AG09319 (cell line): ENCODE measurements around the gene ABCG4.
"Not testable (repeated sequence)": the region's sequence is repeated elsewhere in the genome, so short reads cannot be mapped to it uniquely, and the experiment has no call there.

Experiments used
- DNase-seq: peaks from one replicate; pipeline ENCODE4 v3.0.0-alpha.2; 2010; ENCODE audit warnings: low read depth; ENCODE audit errors: extremely low read depth
- CTCF ChIP-seq: IDR thresholded peaks from 2 replicates; pipeline ENCODE4 v1.5.1; 2011; ENCODE audit warnings: low read depth, mild to moderate bottlenecking, inconsistent platforms, low read length, moderate library complexity

The ABCG4 gene

GRCh38 chr11:119155733-119156492, 7.1 kb downstream of the ABCG4 start:
- no peak for DNase-seq
- peak; percentile 13 for TF ChIP-seq CTCF

- no peak for DNase-seq
- no peak for TF ChIP-seq CTCF
These were observed 7.6 kb downstream of the ABCG4 start for GRCh38 chr11:119156496-119156895.

- no peak for TF ChIP-seq CTCF
- DNase-seq, result no peak
These were observed 8.2 kb downstream of the ABCG4 start for GRCh38 chr11:119157063-119157462.

GRCh38 chr11:119158467-119158866, 9.6 kb downstream of the ABCG4 start:
- no peak for DNase-seq
- no peak for TF ChIP-seq CTCF

- no peak for TF ChIP-seq CTCF
- DNase-seq, result no peak
These were observed 11.3 kb downstream of the ABCG4 start for GRCh38 chr11:119160151-119160550.

GRCh38 chr11:119161871-119162270, 13.0 kb downstream of the ABCG4 start:
- no peak for TF ChIP-seq CTCF
- no peak for DNase-seq

- no peak for TF ChIP-seq CTCF
- DNase-seq, result no peak
These were observed 17.7 kb downstream of the ABCG4 start for GRCh38 chr11:119166368-119167076.

GRCh38 chr11:119167077-119167458, 18.2 kb downstream of the ABCG4 start:
- DNase-seq, result not testable (repeated sequence)
